Lower leg skin (tissue), 3 donors: Measurements from ENCODE around the gene PLEKHG3.

ENCODE experiments used
- POLR2A ChIP-seq, 2 donors: fragments of 450-650 bp; IDR thresholded peaks; one replicate each; pipeline ENCODE4 v1.6.1; 2016 to 2017; ENCODE audit warnings: antibody characterized with exemption in 2 of 2, mild to moderate bottlenecking in 1 of 2, moderate library complexity in 1 of 2
- TF ChIP-seq, protein P1 (sequence below), 3 donors: fragments of 450-650 bp; IDR thresholded peaks; one replicate each; pipeline ENCODE4 v1.5.1; 2016; ENCODE audit warnings: antibody characterized with exemption in 3 of 3, mild to moderate bottlenecking in 3 of 3, moderate library complexity in 2 of 3

DNA sequence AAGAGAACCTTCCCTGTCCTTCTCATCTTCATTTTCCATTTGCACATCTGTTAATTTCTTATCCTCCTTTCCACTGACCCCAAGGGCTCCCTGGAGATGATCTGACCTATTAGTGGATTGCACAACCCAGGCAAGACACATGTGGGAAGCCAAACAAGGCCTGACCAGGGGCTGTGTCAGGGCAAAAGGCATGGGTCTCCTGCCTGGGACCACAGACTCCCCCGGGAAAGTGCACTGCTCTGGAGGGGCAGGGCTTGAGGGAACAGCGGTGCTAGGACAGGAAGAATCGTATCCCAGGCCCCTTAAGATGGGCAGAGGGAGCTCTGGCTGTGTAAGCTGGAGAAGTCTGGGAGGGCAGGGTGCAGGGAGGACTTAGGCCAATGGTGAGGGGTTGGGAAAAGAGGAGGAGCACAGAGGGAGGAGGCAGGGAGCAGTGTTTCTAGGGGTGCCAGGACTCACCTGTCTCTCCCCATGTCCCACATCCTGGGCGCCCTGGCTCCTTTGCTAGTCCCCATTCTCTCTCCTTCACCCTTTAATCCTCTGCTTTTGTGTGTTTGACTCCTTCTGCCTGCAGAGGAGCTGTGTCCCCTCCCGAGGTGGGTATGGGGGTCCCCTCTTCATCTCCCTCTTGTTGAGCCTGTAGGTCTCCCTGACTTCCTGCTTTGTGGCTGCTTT lies 25.3 kb downstream of the PLEKHG3 start:
- no peak for TF ChIP-seq POLR2A (IDR thresholded peaks at IDR 0.05)
- TF ChIP-seq, protein P1, sequence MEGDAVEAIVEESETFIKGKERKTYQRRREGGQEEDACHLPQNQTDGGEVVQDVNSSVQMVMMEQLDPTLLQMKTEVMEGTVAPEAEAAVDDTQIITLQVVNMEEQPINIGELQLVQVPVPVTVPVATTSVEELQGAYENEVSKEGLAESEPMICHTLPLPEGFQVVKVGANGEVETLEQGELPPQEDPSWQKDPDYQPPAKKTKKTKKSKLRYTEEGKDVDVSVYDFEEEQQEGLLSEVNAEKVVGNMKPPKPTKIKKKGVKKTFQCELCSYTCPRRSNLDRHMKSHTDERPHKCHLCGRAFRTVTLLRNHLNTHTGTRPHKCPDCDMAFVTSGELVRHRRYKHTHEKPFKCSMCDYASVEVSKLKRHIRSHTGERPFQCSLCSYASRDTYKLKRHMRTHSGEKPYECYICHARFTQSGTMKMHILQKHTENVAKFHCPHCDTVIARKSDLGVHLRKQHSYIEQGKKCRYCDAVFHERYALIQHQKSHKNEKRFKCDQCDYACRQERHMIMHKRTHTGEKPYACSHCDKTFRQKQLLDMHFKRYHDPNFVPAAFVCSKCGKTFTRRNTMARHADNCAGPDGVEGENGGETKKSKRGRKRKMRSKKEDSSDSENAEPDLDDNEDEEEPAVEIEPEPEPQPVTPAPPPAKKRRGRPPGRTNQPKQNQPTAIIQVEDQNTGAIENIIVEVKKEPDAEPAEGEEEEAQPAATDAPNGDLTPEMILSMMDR (IDR thresholded peaks at IDR 0.05), result no peak
